ENCODE data around the gene COL17A1. TPM values are rescaled to one million over a fixed set of nuclear protein-coding genes. Genes with fewer than 3 reads are reported as not detected.
A peak's percentile ranks its signal among the peaks of the same experiment; 100 is the strongest.

Gene COL17A1
- polyA plus RNA-seq, 1 donor (not counting 4 experiments of a cell fraction or from before 2014, with no cell fraction given) = 2,386 TPM

- TF ChIP-seq EZH2 (IDR thresholded peaks at IDR 0.05; ENCODE audit: low read length) = no peak
- TF ChIP-seq, protein P1, sequence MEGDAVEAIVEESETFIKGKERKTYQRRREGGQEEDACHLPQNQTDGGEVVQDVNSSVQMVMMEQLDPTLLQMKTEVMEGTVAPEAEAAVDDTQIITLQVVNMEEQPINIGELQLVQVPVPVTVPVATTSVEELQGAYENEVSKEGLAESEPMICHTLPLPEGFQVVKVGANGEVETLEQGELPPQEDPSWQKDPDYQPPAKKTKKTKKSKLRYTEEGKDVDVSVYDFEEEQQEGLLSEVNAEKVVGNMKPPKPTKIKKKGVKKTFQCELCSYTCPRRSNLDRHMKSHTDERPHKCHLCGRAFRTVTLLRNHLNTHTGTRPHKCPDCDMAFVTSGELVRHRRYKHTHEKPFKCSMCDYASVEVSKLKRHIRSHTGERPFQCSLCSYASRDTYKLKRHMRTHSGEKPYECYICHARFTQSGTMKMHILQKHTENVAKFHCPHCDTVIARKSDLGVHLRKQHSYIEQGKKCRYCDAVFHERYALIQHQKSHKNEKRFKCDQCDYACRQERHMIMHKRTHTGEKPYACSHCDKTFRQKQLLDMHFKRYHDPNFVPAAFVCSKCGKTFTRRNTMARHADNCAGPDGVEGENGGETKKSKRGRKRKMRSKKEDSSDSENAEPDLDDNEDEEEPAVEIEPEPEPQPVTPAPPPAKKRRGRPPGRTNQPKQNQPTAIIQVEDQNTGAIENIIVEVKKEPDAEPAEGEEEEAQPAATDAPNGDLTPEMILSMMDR (optimal IDR thresholded peaks at IDR 0.05 in 1 of 3, IDR thresholded peaks at IDR 0.05 in 1 of 3, conservative IDR thresholded peaks at IDR 0.05 in 1 of 3; ENCODE audit: extremely low read depth in 1 of 3, insufficient read depth in 2 of 3, low read length in 3 of 3) = no peak
- H3K27me3 ChIP-seq (ENCODE audit: control insufficient read depth, extremely low read depth, insufficient read depth, low read length) = no peaks in the 10 kb centered on the region
- no peaks in the 10 kb centered on the region for H3K79me2 ChIP-seq (ENCODE audit: control insufficient read depth, insufficient read depth, low read length)
- peak; percentile 79 for FAIRE-seq
- peaks cover 41% of the 10 kb centered on the region for H3K4me1 ChIP-seq (ENCODE audit: control insufficient read depth, extremely low read depth, insufficient read depth, low read length)
- H3K4me2 ChIP-seq (ENCODE audit: control insufficient read depth, extremely low read depth, insufficient read depth, low read depth, low read length) = peak overlapping the region; percentile 35
- peak overlapping the region in 1 of 3 experiments; percentile 12 for H3K4me3 ChIP-seq (ENCODE audit: control insufficient read depth in 2 of 3, extremely low read depth in 1 of 3, insufficient read depth in 2 of 3, low read depth in 1 of 3, low read length in 3 of 3)
- H3K9me1 ChIP-seq (ENCODE audit: control insufficient read depth, extremely low read depth, insufficient read depth, low read length) = no peaks in the 10 kb centered on the region
- peak overlapping the region; percentile 44 for H3K9ac ChIP-seq (ENCODE audit: control insufficient read depth, extremely low read depth, insufficient read depth, low read length)
- peaks cover 18% of the 10 kb centered on the region for H3K9me3 ChIP-seq (ENCODE audit: control insufficient read depth, low read depth, low read length)
- no peaks in the 10 kb centered on the region for H4K20me1 ChIP-seq (ENCODE audit: control insufficient read depth, extremely low read depth, insufficient read depth, low read length)
- H3K36me3 ChIP-seq (ENCODE audit: control insufficient read depth in 2 of 2, extremely low read depth in 1 of 2, insufficient read depth in 2 of 2, low read length in 2 of 2) = no peaks in the 10 kb centered on the region
- H2AFZ ChIP-seq (ENCODE audit: control insufficient read depth, low read length) = no peak overlapping the region
- dilution Hi-C loops (cut with MboI; ENCODE audit: extremely low pct_ligation_motif_present, low sequenced_read_pairs) = no loop called here
- H3K27ac ChIP-seq (ENCODE audit: control insufficient read depth, insufficient read depth, low read length) = peak overlapping the region; percentile 90
- DNase-seq (ENCODE audit: low read depth, low spot score) = peak; percentile 85
These were observed 7.1 kb upstream of the COL17A1 start for GRCh38 chr10:104092749-104093148.

- H3K79me2 ChIP-seq (ENCODE audit: control insufficient read depth, insufficient read depth, low read length) = no peaks in the 10 kb centered on the region
- no peak for TF ChIP-seq EZH2 (IDR thresholded peaks at IDR 0.05; ENCODE audit: low read length)
- TF ChIP-seq, protein P1 (optimal IDR thresholded peaks at IDR 0.05 in 1 of 3, IDR thresholded peaks at IDR 0.05 in 1 of 3, conservative IDR thresholded peaks at IDR 0.05 in 1 of 3; ENCODE audit: extremely low read depth in 1 of 3, insufficient read depth in 2 of 3, low read length in 3 of 3) = no peak
- no peak for DNase-seq (ENCODE audit: low read depth, low spot score)
- no peaks in the 10 kb centered on the region for H3K27me3 ChIP-seq (ENCODE audit: control insufficient read depth, extremely low read depth, insufficient read depth, low read length)
- peak; percentile 96 for FAIRE-seq
- H3K9me3 ChIP-seq (ENCODE audit: control insufficient read depth, low read depth, low read length) = peaks cover 12% of the 10 kb centered on the region
- H3K36me3 ChIP-seq (ENCODE audit: control insufficient read depth in 2 of 2, extremely low read depth in 1 of 2, insufficient read depth in 2 of 2, low read length in 2 of 2) = no peaks in the 10 kb centered on the region
- no peak overlapping the region for H3K4me3 ChIP-seq (ENCODE audit: control insufficient read depth in 2 of 3, extremely low read depth in 1 of 3, insufficient read depth in 2 of 3, low read depth in 1 of 3, low read length in 3 of 3)
- H3K9me1 ChIP-seq (ENCODE audit: control insufficient read depth, extremely low read depth, insufficient read depth, low read length) = no peaks in the 10 kb centered on the region
- dilution Hi-C loops (cut with MboI; ENCODE audit: extremely low pct_ligation_motif_present, low sequenced_read_pairs) = no loop called here
- peak overlapping the region; percentile 95 for H3K27ac ChIP-seq (ENCODE audit: control insufficient read depth, insufficient read depth, low read length)
- H3K9ac ChIP-seq (ENCODE audit: control insufficient read depth, extremely low read depth, insufficient read depth, low read length) = peak overlapping the region; percentile 62
- peak overlapping the region; percentile 61 for H3K4me2 ChIP-seq (ENCODE audit: control insufficient read depth, extremely low read depth, insufficient read depth, low read depth, low read length)
- H2AFZ ChIP-seq (ENCODE audit: control insufficient read depth, low read length) = no peak overlapping the region
- H4K20me1 ChIP-seq (ENCODE audit: control insufficient read depth, extremely low read depth, insufficient read depth, low read length) = no peaks in the 10 kb centered on the region
- H3K4me1 ChIP-seq (ENCODE audit: control insufficient read depth, extremely low read depth, insufficient read depth, low read length) = peaks cover 55% of the 10 kb centered on the region
These were observed 4.9 kb upstream of the COL17A1 start for GRCh38 chr10:104090611-104091010.
